ENCODE measurements around the gene SLC27A6. TPM values are rescaled to one million over a fixed set of nuclear protein-coding genes. Genes with fewer than 3 reads are reported as not detected.

SLC27A6 gene
- total and polyA plus RNA-seq, 7 donors = 0.08 to 0.44 (median 0.18) TPM; not detected in 1

- Histone ChIP-seq H3K4me3 (no peak overlapping the region), H3K4me1 (no peaks in the 10 kb centered on the region), H3K27ac (no peak overlapping the region), H3K27me3 (ENCODE audit: insufficient read depth in 3 of 3, low read length in 2 of 3) (no peaks in the 10 kb centered on the region), H3K36me3 (ENCODE audit: insufficient read depth in 1 of 2, low read depth in 1 of 2) (no peaks in the 10 kb centered on the region), H3K9me3 (peaks cover 4% of the 10 kb centered on the region)
- 89 to 95% (median 93%) methylated on average over 4 of the region's 4 CpGs for WGBS, 3 donors
- DNase-seq = no peak
- intact Hi-C loops (cut with DNase I) = no loop called here
- no peak for ATAC-seq
- no peak for TF ChIP-seq CTCF (IDR thresholded peaks at IDR 0.05)
Observed at GRCh38 chr5:129042306-129042705, 77.0 kb downstream of the SLC27A6 start.

GRCh38 chr5:129043894-129044293 lies 78.6 kb downstream of the SLC27A6 start:
- H3K4me3 ChIP-seq = no peak overlapping the region
- H3K36me3 ChIP-seq (ENCODE audit: insufficient read depth in 1 of 2, low read depth in 1 of 2) = no peaks in the 10 kb centered on the region
- DNase-seq = no peak
- 12 to 39% (median 25%) methylated on average over 1 of the region's 1 CpG for WGBS, 3 donors
- no peaks in the 10 kb centered on the region for H3K27me3 ChIP-seq (ENCODE audit: insufficient read depth in 3 of 3, low read length in 2 of 3)
- no peak for ATAC-seq
- H3K4me1 ChIP-seq = no peaks in the 10 kb centered on the region
- H3K27ac ChIP-seq = no peak overlapping the region
- intact Hi-C loops (cut with DNase I) = no loop called here
- H3K9me3 ChIP-seq = peaks cover 4% of the 10 kb centered on the region
- no peak for TF ChIP-seq CTCF (IDR thresholded peaks at IDR 0.05)

GRCh38 chr5:129046151-129046550 lies 80.9 kb downstream of the SLC27A6 start:
- DNase-seq = no peak
- H3K27me3 ChIP-seq (ENCODE audit: insufficient read depth in 3 of 3, low read length in 2 of 3) = no peaks in the 10 kb centered on the region
- no peak overlapping the region for H3K4me3 ChIP-seq
- ATAC-seq = no peak
- H3K27ac ChIP-seq = no peak overlapping the region
- H3K9me3 ChIP-seq = peaks cover 4% of the 10 kb centered on the region
- H3K4me1 ChIP-seq = no peaks in the 10 kb centered on the region
- no peak for TF ChIP-seq CTCF (IDR thresholded peaks at IDR 0.05)
- H3K36me3 ChIP-seq (ENCODE audit: insufficient read depth in 1 of 2, low read depth in 1 of 2) = no peaks in the 10 kb centered on the region
- intact Hi-C loops (cut with DNase I) = no loop called here

- intact Hi-C loops (cut with DNase I) = no loop called here
- H3K9me3 ChIP-seq = peaks cover 2% of the 10 kb centered on the region
- H3K27ac ChIP-seq = no peak overlapping the region
- ATAC-seq = no peak
- WGBS, 3 donors = 46 to 83% (median 69%) methylated on average over 2 of the region's 2 CpGs
- H3K27me3 ChIP-seq (ENCODE audit: insufficient read depth in 3 of 3, low read length in 2 of 3) = no peaks in the 10 kb centered on the region
- no peaks in the 10 kb centered on the region for H3K36me3 ChIP-seq (ENCODE audit: insufficient read depth in 1 of 2, low read depth in 1 of 2)
- TF ChIP-seq CTCF (IDR thresholded peaks at IDR 0.05) = no peak
- no peaks in the 10 kb centered on the region for H3K4me1 ChIP-seq
- DNase-seq = no peak
- H3K4me3 ChIP-seq = no peak overlapping the region
Observed at GRCh38 chr5:129048509-129048908, 83.2 kb downstream of the SLC27A6 start.

GRCh38 chr5:129049126-129049799 lies 84.0 kb downstream of the SLC27A6 start:
- Histone ChIP-seq H3K36me3 (ENCODE audit: insufficient read depth in 1 of 2, low read depth in 1 of 2) (no peaks in the 10 kb centered on the region), H3K4me3 (no peak overlapping the region), H3K27me3 (ENCODE audit: insufficient read depth in 3 of 3, low read length in 2 of 3) (no peaks in the 10 kb centered on the region), H3K4me1 (no peaks in the 10 kb centered on the region), H3K9me3 (no peaks in the 10 kb centered on the region), H3K27ac (no peak overlapping the region)
- WGBS, 3 donors = 46 to 54% (median 51%) methylated on average over 2 of the region's 2 CpGs
- no peak for TF ChIP-seq CTCF (IDR thresholded peaks at IDR 0.05)
- intact Hi-C loops (cut with DNase I) = no loop called here
- no peak for DNase-seq
- ATAC-seq = no peak
